SK-N-MC (cell line): Measurements from ENCODE around the gene MAPK6.

Source experiments
- EZH2 ChIP-seq: fragments of 200-600 bp; sonication (generic); IDR thresholded peaks from one replicate; pipeline ENCODE4 v1.6.1; 2017; ENCODE audit warnings: antibody characterized with exemption
- FOXP2 ChIP-seq: optimal IDR thresholded peaks from 2 replicates; pipeline ENCODE3; 2011; ENCODE audit warnings: mild to moderate bottlenecking, moderate library complexity; ENCODE audit not compliant: insufficient read depth; ENCODE audit errors: extremely low read length, control extremely low read depth
- POLR2AphosphoS5 ChIP-seq: IDR thresholded peaks from 2 replicates; pipeline ENCODE4 v1.6.1; 2012; ENCODE audit warnings: mild to moderate bottlenecking, low read depth, low read length, borderline replicate concordance

GRCh38 chr15:52113708-52114107, 94.7 kb downstream of the MAPK6 start:
- no peak for TF ChIP-seq EZH2
- TF ChIP-seq POLR2AphosphoS5, result no peak
- TF ChIP-seq FOXP2, result no peak
